Loucy (cell line): ENCODE data around the gene CCDC188.

Experiments used
- EZH2phosphoT487 ChIP-seq: fragments of 200-600 bp; IDR thresholded peaks from 2 replicates; pipeline ENCODE4 v1.6.1; 2018; ENCODE audit warnings: antibody characterized with exemption, mild to moderate bottlenecking, moderate library complexity, borderline replicate concordance
- TF ChIP-seq, protein P1 (sequence below): fragments of 200-600 bp; sonication (generic); conservative IDR thresholded peaks from 2 replicates; pipeline ENCODE4 v1.5.1; 2014; ENCODE audit warnings: mild to moderate bottlenecking, antibody characterized with exemption, low read length

DNA sequence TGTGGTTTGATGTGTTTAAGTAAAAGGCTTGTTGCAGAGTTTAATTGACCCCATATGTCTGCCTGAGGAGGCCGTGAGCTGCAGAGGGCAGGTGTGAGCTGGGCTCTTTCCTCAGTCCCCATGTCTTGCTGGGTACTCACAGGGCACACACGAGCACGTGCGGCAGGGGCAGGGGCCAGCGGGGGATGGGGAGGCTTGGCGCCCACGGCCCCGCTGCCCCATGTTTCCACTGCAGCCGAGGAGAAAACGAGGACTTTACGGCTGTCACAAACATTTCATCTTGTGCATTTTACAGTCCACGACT lies 24.7 kb upstream of the CCDC188 start:
- TF ChIP-seq, protein P1, sequence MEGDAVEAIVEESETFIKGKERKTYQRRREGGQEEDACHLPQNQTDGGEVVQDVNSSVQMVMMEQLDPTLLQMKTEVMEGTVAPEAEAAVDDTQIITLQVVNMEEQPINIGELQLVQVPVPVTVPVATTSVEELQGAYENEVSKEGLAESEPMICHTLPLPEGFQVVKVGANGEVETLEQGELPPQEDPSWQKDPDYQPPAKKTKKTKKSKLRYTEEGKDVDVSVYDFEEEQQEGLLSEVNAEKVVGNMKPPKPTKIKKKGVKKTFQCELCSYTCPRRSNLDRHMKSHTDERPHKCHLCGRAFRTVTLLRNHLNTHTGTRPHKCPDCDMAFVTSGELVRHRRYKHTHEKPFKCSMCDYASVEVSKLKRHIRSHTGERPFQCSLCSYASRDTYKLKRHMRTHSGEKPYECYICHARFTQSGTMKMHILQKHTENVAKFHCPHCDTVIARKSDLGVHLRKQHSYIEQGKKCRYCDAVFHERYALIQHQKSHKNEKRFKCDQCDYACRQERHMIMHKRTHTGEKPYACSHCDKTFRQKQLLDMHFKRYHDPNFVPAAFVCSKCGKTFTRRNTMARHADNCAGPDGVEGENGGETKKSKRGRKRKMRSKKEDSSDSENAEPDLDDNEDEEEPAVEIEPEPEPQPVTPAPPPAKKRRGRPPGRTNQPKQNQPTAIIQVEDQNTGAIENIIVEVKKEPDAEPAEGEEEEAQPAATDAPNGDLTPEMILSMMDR = peak; percentile 35; the same call in 1 of the 2 replicates
- no peak for TF ChIP-seq EZH2phosphoT487
